Gastroesophageal sphincter (tissue), 3 donors: ENCODE data around the gene SHISA7.

Experiments
- POLR2A ChIP-seq, 2 donors: fragments of 450-650 bp; IDR thresholded peaks; one replicate each; pipeline ENCODE4 v1.6.1; 2017; ENCODE audit warnings: antibody characterized with exemption in 2 of 2, mild to moderate bottlenecking in 2 of 2, moderate library complexity in 1 of 2
- POLR2AphosphoS5 ChIP-seq: sonication (generic); formaldehyde crosslinking; IDR thresholded peaks from one replicate; pipeline ENCODE4 v1.6.1; 2017; ENCODE audit warnings: antibody characterized with exemption
- TF ChIP-seq, protein P1 (sequence below), 4 experiments: fragments of 200-600 bp in 2 of 4; fragments of 450-650 bp in 2 of 4; sonication (generic) in 1 of 4; IDR thresholded peaks; one replicate each; pipeline ENCODE4 v1.5.1; 2017 to 2019; ENCODE audit warnings: antibody characterized with exemption in 4 of 4, mild to moderate bottlenecking in 2 of 4, moderate library complexity in 2 of 4

DNA sequence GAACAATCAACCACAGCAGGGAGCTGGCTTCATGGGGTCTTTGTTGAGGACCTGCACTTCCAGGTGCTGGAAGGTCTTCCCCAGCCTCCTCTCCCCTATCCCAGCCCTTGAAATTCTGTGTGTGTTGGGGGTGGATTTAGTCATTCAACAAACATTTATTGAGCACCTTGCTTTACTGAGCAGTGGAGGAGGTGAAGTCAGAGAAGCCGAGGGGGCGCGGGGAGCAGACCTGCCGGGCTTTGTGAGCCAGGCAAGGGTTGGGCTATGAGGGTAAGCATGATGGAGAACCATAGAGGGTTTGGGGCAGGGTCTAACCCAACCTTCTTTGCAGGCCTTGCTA is 24.9 kb upstream of the SHISA7 start:
- TF ChIP-seq, protein P1, sequence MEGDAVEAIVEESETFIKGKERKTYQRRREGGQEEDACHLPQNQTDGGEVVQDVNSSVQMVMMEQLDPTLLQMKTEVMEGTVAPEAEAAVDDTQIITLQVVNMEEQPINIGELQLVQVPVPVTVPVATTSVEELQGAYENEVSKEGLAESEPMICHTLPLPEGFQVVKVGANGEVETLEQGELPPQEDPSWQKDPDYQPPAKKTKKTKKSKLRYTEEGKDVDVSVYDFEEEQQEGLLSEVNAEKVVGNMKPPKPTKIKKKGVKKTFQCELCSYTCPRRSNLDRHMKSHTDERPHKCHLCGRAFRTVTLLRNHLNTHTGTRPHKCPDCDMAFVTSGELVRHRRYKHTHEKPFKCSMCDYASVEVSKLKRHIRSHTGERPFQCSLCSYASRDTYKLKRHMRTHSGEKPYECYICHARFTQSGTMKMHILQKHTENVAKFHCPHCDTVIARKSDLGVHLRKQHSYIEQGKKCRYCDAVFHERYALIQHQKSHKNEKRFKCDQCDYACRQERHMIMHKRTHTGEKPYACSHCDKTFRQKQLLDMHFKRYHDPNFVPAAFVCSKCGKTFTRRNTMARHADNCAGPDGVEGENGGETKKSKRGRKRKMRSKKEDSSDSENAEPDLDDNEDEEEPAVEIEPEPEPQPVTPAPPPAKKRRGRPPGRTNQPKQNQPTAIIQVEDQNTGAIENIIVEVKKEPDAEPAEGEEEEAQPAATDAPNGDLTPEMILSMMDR (IDR thresholded peaks at IDR 0.05): no peak
- TF ChIP-seq POLR2A (IDR thresholded peaks at IDR 0.05) (no peak), POLR2AphosphoS5 (no peak)
